Naive B cell (primary cell): Measurements from ENCODE around the gene FAM184A. TPM values are rescaled to one million over a fixed set of nuclear protein-coding genes. Genes with fewer than 3 reads are reported as not detected.
"Not testable (repeated sequence)": the region's sequence is repeated elsewhere in the genome, so short reads cannot be mapped to it uniquely, and the experiment has no call there.

Experiments used
- ATAC-seq, 2 donors: fragments of 150-1000 bp; cut with Tn5 transposase; 2 replicates each; pipeline ENCODE4 v1.10.0; 2021; ENCODE audit warnings: low read depth in 2 of 2, mild to moderate bottlenecking in 2 of 2, moderate library complexity in 2 of 2
- DNase-seq: peaks from one replicate; pipeline ENCODE4 v3.0.0; 2022
- H3K27ac Mint-ChIP-seq, 6 donors: one replicate each; pipeline ENCODE4 v1.8.0; 2020 to 2022; ENCODE audit warnings: mild to moderate bottlenecking in 6 of 6, mixed read lengths in 6 of 6, moderate library complexity in 5 of 6, inconsistent platforms in 2 of 6
- H3K27me3 Mint-ChIP-seq, 3 donors: one replicate each; pipeline ENCODE4 v1.8.0; 2021 to 2022; ENCODE audit warnings: mixed read lengths in 3 of 3, mild to moderate bottlenecking in 1 of 3
- H3K36me3 Mint-ChIP-seq, 2 donors: one replicate each; pipeline ENCODE4 v1.8.0; 2020 to 2022; ENCODE audit warnings: mixed read lengths in 2 of 2, inconsistent platforms in 1 of 2, mild to moderate bottlenecking in 1 of 2
- H3K4me1 Mint-ChIP-seq, 3 donors: one replicate each; pipeline ENCODE4 v1.8.0; 2020 to 2022; ENCODE audit warnings: mixed read lengths in 3 of 3, inconsistent platforms in 1 of 3, mild to moderate bottlenecking in 1 of 3, moderate library complexity in 1 of 3
- H3K4me3 Mint-ChIP-seq, 8 donors: one replicate each; pipeline ENCODE4 v1.8.0; 2020 to 2022; ENCODE audit warnings: mild to moderate bottlenecking in 8 of 8, mixed read lengths in 8 of 8, moderate library complexity in 8 of 8, inconsistent platforms in 2 of 8
- H3K9me3 Mint-ChIP-seq, 7 donors: one replicate each; pipeline ENCODE4 v1.8.0; 2020 to 2022; ENCODE audit warnings: mixed read lengths in 7 of 7, mild to moderate bottlenecking in 5 of 7, inconsistent platforms in 2 of 7, moderate library complexity in 1 of 7
- polyA plus RNA-seq, 6 donors: library from polyadenylated mRNA; unstranded; fragments of 300-500 nt; fragmentation: Illumina TruSeq; gene quantifications; one replicate each; pipeline ENCODE4 v1.2.3, GENCODE V29; 2021; ENCODE audit warnings: low read depth in 6 of 6

FAM184A gene
- polyA plus RNA-seq, 6 donors from 2014 or later = not detected

DNA sequence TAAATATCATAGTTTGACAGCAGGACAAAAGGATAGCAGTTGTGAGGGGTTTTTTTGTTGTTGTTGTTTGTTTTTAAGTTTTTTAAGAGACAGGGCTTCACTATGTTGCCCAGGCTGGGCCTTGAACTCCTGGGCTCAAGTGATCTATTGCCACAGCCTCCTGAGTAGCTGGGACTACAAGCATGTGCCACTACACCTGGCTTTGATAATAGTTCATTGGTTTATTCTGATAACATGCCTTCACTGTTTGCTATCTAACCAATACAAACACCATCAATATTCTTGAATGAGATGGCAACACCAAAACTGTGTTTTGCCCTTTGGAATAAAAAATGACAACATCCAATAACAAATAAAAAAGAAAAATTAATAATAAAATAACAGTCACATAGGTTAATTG, 41.2 kb downstream of the FAM184A start:
- H3K4me3 Mint-ChIP-seq = no peak overlapping the region

GRCh38 chr6:119036081-119036480, 42.4 kb downstream of the FAM184A start:
- H3K4me3 Mint-ChIP-seq = no peak overlapping the region

More for the DNA sequence above, 41.2 kb downstream of the FAM184A start:
- DNase-seq (no peak), ATAC-seq (no peak)
- no peaks in the 10 kb centered on the region for H3K4me1 Mint-ChIP-seq
- no peaks in the 10 kb centered on the region for H3K36me3 Mint-ChIP-seq
- no peak overlapping the region for H3K27ac Mint-ChIP-seq
- no peaks in the 10 kb centered on the region for H3K9me3 Mint-ChIP-seq
- no peaks in the 10 kb centered on the region for H3K27me3 Mint-ChIP-seq

DNA sequence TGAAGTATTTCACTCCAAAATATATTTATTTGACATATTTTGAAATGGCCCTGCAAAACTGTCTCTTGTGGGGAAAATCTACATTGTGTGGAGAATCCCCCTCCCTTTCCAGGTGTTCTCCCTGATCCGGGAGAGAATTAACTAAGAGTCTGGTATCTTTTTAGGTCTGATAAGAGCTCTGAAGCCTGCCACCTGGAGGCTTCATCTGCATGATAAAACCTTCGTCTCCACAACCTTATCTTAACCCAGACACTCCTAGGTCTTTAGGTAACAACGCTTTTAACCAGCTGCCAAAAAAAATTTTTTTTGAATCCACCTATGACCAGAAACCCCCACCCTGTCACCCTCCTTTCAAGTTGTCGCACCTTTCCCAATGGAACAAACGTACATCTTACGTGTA, 43.0 kb downstream of the FAM184A start:
- DNase-seq (no peak), ATAC-seq (no peak)
- no peaks in the 10 kb centered on the region for H3K4me1 Mint-ChIP-seq
- H3K27ac Mint-ChIP-seq = no peak overlapping the region
- no peaks in the 10 kb centered on the region for H3K36me3 Mint-ChIP-seq
- H3K4me3 Mint-ChIP-seq = no peak overlapping the region
- no peaks in the 10 kb centered on the region for H3K27me3 Mint-ChIP-seq
- no peaks in the 10 kb centered on the region for H3K9me3 Mint-ChIP-seq

More at GRCh38 chr6:119036081-119036480, 42.4 kb downstream of the FAM184A start:
- no peak for ATAC-seq
- no peaks in the 10 kb centered on the region for H3K9me3 Mint-ChIP-seq
- H3K27me3 Mint-ChIP-seq = no peaks in the 10 kb centered on the region
- no peaks in the 10 kb centered on the region for H3K36me3 Mint-ChIP-seq
- H3K4me1 Mint-ChIP-seq = no peaks in the 10 kb centered on the region
- no peak overlapping the region for H3K27ac Mint-ChIP-seq
- no peak for DNase-seq

GRCh38 chr6:119034827-119035458, 43.5 kb downstream of the FAM184A start:
- no peak overlapping the region for H3K4me3 Mint-ChIP-seq
- H3K27me3 Mint-ChIP-seq = no peaks in the 10 kb centered on the region
- H3K36me3 Mint-ChIP-seq = no peaks in the 10 kb centered on the region
- H3K27ac Mint-ChIP-seq = no peak overlapping the region
- H3K4me1 Mint-ChIP-seq = no peaks in the 10 kb centered on the region
- no peaks in the 10 kb centered on the region for H3K9me3 Mint-ChIP-seq
- ATAC-seq (no peak), DNase-seq (no peak)

DNA sequence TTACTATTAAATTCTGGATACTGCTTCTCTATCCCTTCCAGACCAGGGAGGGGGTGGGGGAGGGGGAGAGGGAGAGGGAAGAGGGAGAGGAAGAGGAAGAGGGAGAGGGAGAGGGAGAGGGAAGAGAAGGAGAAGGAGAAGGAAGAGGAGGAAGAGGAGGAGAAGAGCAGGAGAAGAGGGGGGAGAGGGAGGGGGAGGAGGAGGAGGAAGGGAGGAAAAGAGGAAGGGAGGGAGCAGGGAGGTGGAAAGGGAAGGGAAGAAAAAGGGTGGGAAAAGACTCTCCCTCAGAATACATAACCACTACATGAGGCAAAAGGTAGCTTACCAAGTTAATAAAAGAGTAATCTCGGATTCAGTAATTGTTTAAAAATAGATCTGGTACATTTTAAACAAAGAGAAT, 46.0 kb downstream of the FAM184A start:
- H3K4me3 Mint-ChIP-seq = no peak overlapping the region
- no peaks in the 10 kb centered on the region for H3K36me3 Mint-ChIP-seq
- H3K27ac Mint-ChIP-seq = no peak overlapping the region
- peaks cover 0 to 5% (median 0%) of the 10 kb centered on the region in 3 donors for H3K27me3 Mint-ChIP-seq
- ATAC-seq (no peak), DNase-seq (no peak)
- no peaks in the 10 kb centered on the region for H3K4me1 Mint-ChIP-seq
- H3K9me3 Mint-ChIP-seq = no peaks in the 10 kb centered on the region

DNA sequence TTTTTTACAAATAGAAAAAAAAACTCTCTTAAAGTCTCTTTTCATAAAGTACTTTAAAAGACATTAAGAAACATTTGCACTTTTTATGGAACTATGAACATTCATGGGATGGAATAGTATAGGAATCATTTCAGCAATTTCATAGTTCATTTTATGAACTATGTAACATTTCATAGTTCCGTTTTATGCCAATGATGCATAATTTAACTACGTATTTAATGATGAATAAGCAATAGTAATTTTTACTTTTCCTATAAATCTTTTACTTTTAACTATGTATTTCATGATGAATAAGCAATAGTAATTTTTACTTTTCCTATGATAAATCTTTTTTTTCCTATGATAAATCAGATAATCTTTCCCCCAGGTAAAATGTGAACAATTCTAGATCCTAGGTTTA, 47.7 kb downstream of the FAM184A start:
- no peaks in the 10 kb centered on the region for H3K9me3 Mint-ChIP-seq
- no peak overlapping the region for H3K27ac Mint-ChIP-seq
- H3K27me3 Mint-ChIP-seq = peaks cover 0 to 15% (median 5%) of the 10 kb centered on the region in 3 donors
- no peak for ATAC-seq
- H3K36me3 Mint-ChIP-seq = no peaks in the 10 kb centered on the region
- DNase-seq = no peak
- no peaks in the 10 kb centered on the region for H3K4me1 Mint-ChIP-seq
- H3K4me3 Mint-ChIP-seq = no peak overlapping the region

DNA sequence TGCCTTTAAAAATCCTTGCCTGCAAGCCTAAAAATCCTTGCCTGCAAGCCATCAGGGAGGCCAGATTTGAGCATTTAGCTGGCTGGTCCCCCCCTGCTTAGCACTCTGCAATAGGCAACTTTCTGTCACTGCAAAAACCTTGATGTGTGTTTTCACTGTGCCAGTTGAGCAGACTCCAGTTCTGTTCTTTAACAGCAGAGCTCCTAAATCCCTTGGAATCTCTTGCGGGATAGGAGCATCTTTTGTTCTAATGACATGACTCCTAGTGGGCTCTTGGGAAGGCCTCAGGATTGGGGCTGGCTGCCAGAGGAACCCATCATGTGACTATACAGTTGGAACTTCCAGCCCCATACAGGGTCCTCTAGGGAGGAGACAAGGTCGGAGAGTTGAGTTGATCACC, 50.4 kb downstream of the FAM184A start:
- peak overlapping the region in 1 of 8 donors; percentile 40 for H3K4me3 Mint-ChIP-seq
- ATAC-seq (no peak), DNase-seq (no peak)
- no peaks in the 10 kb centered on the region for H3K4me1 Mint-ChIP-seq
- H3K9me3 Mint-ChIP-seq = no peaks in the 10 kb centered on the region
- no peaks in the 10 kb centered on the region for H3K36me3 Mint-ChIP-seq
- no peak overlapping the region for H3K27ac Mint-ChIP-seq
- H3K27me3 Mint-ChIP-seq = peaks cover 0 to 21% (median 5%) of the 10 kb centered on the region in 3 donors

DNA sequence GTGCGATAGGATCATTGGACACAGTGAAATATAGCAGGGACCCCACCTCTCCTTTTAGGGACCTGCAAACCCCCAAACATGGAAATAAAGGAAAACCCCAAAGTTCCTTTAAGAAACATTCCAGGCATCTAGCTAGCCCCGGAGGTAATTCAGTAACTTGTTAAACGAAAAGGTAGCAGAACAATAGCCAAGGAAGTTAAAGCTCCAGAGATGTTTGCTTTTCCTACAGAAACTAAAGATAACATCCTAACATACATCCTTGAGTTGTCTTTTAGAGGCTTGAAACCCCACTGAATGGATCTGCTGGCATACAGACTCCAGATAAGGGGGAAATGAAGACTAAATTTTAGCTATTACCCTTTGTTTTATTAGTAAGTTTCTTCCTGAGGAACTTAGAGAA, 51.0 kb downstream of the FAM184A start:
- DNase-seq (no peak), ATAC-seq (no peak)
- no peak overlapping the region for H3K4me3 Mint-ChIP-seq
- H3K9me3 Mint-ChIP-seq = no peaks in the 10 kb centered on the region
- no peaks in the 10 kb centered on the region for H3K4me1 Mint-ChIP-seq
- peaks cover 0 to 21% (median 5%) of the 10 kb centered on the region in 3 donors for H3K27me3 Mint-ChIP-seq
- H3K36me3 Mint-ChIP-seq = no peaks in the 10 kb centered on the region
- H3K27ac Mint-ChIP-seq = no peak overlapping the region

DNA sequence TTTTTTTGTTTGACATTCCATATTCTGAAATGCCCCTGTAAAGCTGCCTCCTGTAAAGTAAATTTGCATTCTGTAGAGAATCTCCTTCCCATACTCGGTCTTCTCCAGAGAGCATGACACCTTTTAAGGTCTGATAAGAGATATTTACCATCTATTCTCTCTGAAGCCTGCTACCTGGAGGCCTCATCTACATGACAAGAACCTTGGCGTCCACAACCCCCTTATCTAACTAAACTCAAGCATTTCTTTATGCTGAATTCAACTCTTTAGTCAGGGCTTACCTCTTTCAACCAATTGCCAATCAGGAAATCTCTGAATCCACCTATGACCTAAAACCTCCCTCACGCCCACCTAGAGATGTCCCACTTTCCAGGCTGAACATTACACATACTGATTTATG, 51.6 kb downstream of the FAM184A start:
- no peaks in the 10 kb centered on the region for H3K9me3 Mint-ChIP-seq
- H3K4me3 Mint-ChIP-seq = no peak overlapping the region
- peaks cover 0 to 21% (median 5%) of the 10 kb centered on the region in 3 donors for H3K27me3 Mint-ChIP-seq
- no peak for ATAC-seq
- no peaks in the 10 kb centered on the region for H3K4me1 Mint-ChIP-seq
- no peak overlapping the region for H3K27ac Mint-ChIP-seq
- no peak for DNase-seq
- no peaks in the 10 kb centered on the region for H3K36me3 Mint-ChIP-seq

DNA sequence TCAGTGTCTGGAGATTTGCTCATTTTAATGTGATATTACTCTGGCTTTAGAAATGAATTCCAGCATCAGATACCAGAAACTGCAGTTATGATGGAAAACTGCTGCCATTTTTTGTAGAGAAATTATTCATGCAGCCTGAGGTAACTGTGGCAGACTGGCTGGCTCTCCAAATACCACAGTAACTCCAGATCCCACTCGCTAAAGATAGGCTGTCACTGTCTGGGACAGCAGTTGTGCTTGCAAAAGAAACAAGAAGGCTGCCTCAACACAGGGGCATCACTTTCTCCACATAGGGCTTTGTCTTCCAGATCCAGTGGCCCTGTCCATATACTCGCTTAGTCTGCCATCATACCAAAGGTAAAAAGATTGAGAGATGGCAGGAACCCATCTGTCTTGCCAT, 52.7 kb downstream of the FAM184A start:
- DNase-seq (no peak), ATAC-seq (no peak)
- Mint-ChIP-seq H3K9me3 (no peaks in the 10 kb centered on the region), H3K27me3 (peaks cover 0 to 21% (median 5%) of the 10 kb centered on the region in 3 donors), H3K36me3 (no peaks in the 10 kb centered on the region), H3K27ac (no peak overlapping the region), H3K4me3 (no peak overlapping the region), H3K4me1 (no peaks in the 10 kb centered on the region)

- no peak for DNase-seq
- Mint-ChIP-seq H3K9me3 (no peaks in the 10 kb centered on the region), H3K27ac (no peak overlapping the region), H3K4me1 (no peaks in the 10 kb centered on the region), H3K4me3 (no peak overlapping the region), H3K27me3 (peaks cover 0 to 21% (median 5%) of the 10 kb centered on the region in 3 donors), H3K36me3 (no peaks in the 10 kb centered on the region)
- no peak for ATAC-seq
Observed at GRCh38 chr6:119024111-119024510, 54.4 kb downstream of the FAM184A start.

GRCh38 chr6:119022796-119023195, 55.7 kb downstream of the FAM184A start:
- no peaks in the 10 kb centered on the region for H3K9me3 Mint-ChIP-seq
- H3K36me3 Mint-ChIP-seq = no peaks in the 10 kb centered on the region
- no peak overlapping the region for H3K27ac Mint-ChIP-seq
- DNase-seq (no peak), ATAC-seq (no peak)
- H3K4me3 Mint-ChIP-seq = no peak overlapping the region
- peaks cover 0 to 21% (median 0%) of the 10 kb centered on the region in 3 donors for H3K27me3 Mint-ChIP-seq
- no peaks in the 10 kb centered on the region for H3K4me1 Mint-ChIP-seq

DNA sequence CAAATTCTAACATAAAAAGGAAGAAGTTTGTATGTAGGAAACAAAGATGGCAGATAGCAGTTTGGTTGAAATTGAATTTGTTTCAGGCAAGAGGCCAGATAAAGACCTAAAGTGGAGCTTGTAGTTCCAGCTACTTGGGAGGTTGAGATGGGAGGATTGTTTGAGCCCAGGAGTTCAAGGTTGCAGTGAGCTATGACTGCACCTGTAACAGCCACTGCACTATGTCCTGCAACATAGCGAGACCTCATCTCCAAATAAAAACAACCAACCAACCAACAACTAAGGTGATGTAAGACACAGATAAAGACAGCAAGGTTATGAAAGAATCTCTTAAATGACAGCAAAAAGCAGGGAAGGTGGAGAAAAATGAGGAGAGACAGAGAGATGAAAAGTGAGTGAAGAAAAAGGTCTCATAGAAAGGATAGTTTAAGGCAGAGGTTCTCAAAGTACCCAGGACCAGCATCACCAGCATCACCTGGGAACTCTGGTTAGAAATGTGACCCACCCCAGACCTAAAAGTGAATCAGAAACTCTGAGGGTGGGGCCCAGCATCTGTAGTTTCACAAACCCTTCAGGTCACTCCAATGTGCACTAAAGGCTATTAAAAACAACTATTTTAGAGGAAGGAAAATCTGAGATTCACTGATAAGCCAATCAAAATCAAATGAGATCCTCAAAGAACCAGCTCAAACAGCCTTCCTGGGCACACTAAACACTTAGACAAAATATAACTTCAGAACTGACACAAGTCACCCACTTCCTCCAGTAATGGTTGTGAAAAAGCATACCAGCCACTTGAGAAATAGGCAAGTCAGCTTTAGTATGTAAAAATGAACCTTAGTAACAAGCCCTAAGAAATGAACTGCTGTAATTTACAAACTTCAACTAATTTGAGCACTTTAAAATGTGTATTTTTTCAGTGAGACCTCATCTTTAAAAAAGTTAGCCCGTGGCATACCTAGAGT, 57.6 kb downstream of the FAM184A start:
- Mint-ChIP-seq H3K4me3 (no peak overlapping the region), H3K27ac (no peak overlapping the region), H3K27me3 (peaks cover 0 to 7% (median 0%) of the 10 kb centered on the region in 3 donors), H3K4me1 (no peaks in the 10 kb centered on the region), H3K36me3 (no peaks in the 10 kb centered on the region), H3K9me3 (peaks cover 0 to 4% (median 0%) of the 10 kb centered on the region in 7 donors)
- ATAC-seq (no peak), DNase-seq (no peak)

- DNase-seq, H3K27ac Mint-ChIP-seq, H3K27me3 Mint-ChIP-seq, H3K9me3 Mint-ChIP-seq, H3K4me3 Mint-ChIP-seq, H3K36me3 Mint-ChIP-seq, H3K4me1 Mint-ChIP-seq, ATAC-seq: not testable (repeated sequence)
Observed at GRCh38 chr6:119015165-119015564, 63.3 kb downstream of the FAM184A start.
